ENCODE results near the gene YAF2.
A peak's percentile ranks its signal among the peaks of the same experiment; 100 is the strongest.

YAF2 gene

DNA sequence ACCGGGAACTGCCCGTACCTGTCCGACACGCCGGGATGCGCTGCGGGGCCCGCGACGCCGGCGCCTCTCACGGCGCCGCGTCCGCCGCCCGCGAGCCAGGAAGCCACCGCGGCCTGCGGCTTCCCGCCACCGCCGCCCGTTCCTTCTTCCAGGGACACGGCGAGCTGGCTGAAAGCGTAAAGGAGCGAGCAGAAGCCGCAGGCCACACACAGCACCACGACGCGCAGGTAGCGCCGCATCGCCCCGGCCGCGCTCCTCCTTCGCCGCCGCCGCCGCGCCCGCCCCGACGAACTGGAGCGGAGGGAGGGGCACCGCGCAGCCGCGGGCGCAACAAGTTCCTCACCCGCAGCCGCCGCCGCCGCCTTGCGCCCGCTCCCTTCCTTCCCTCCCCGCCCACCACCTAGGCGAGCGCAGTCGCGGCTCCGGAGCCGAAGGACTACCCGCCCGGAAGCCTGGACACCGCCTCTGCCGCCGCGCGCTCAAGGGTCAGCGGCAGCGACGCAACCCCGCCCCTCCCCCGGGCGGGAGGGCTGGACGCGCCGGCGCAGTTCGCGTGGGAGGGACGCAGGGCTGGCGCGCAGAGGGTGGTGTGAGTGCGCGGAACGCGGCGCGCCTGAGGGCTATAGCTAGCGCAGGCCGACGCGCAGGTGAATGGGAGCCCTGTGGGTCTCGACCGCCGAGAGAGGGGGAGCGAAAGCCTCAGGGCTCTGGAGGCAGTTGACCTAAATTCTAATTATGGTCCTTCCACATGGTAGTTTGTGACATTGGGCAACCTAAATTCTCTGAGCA is 93.4 kb downstream of the YAF2 start, which contains the start of gene GXYLT1:
Gene GXYLT1, minus strand, starts transcription at position 467 of the 789 bp plus-strand sequence. Its CDS starts 228 bp downstream, at position 239.
- DNase-seq (ENCODE audit: low spot score), result peak; percentile 89

DNA sequence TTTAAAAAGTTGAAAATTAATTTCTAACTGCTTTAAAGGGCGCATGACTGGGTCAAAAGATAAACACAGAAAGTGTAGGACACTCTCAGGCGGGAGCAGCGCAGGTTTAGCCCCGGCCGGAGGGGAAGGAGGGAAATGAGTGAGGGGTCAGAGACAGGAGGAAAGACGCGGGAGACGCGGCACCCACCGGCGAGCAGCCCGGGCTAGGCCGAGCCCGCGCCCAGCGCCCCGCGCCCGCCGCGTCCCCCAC is 94.0 kb downstream of the YAF2 start:
- DNase-seq (ENCODE audit: low spot score), result no peak

DNA sequence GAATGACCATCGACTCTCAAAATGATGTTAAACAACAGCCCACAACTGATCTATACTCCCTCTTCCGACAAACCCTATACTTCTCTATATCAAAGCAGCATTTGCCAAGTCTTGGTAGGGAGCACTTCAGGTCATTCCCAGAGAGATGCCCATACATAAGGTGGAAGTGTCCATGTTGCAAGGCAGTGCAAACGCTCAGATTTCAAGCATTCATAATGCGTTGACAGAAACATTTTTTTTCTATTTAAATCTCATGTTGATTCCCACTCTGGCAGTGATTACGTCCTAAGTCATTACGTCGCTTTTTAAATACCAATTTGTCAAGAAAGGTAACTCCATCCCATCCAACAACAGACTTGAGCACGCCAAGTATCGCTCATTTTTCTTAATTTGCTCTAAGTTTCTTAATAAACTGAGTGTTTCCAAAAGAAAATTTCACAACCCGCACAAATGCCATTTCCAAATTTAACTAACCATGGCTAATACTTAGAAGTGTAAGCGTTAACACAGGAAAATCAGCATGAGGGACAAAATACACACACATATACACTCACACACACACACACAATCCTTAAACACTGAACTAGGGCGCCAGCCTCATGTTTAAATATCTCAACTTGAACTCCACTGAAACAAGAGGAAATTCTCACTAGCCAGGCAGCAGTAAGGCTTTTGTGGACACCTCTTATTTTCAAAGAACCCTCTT is 94.4 kb downstream of the YAF2 start:
- peak; percentile 45 for DNase-seq (ENCODE audit: low spot score)

DNA sequence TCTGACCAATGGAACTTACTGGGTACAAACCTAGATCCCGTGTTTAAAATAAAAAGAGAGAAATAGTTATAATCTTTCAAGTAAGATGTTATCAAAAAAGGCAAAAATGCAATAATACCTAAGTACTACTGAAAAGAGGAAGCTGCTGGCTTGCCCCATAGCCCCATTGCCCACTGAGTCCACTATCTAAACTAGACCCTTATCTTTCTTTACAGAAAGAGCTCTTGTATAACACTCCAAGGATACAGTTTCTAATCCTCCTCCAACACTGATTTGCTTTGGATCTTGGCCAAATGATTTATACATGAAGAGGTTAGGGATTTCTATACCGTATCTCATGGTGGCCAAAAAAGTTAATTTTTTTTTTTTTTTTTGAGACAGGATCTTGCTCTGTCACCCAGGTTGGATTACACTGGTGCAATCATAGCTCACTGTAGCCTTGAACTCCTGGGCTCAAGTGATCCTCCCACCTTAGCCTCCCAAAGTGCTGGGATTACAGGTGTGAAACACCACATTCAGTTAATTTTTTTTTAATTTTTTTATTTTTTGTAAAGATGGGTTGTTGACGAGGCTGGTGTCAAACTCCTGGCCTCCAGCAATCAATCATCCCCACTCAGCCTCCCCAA is 96.0 kb downstream of the YAF2 start:
- DNase-seq (ENCODE audit: low spot score), result no peak

DNA sequence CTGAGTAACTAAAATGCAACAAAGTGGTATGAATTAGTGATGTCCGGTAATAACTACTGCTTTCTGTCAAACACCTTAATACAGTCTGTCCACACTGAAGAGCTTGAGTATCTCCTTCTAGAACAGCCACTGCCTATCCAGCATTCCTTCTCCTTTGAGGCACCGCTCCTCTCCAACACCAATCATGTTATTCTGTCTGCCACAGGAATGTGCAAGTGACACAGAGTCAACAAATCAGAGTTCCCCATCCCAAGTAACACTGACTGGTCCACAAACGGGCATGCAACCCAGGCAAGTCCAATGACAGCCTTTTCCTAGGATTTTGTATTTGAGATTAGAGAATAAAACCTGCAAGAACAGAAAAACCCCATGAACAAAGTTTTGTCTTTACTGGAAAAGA is 97.1 kb downstream of the YAF2 start:
- DNase-seq (ENCODE audit: low spot score), result no peak

DNA sequence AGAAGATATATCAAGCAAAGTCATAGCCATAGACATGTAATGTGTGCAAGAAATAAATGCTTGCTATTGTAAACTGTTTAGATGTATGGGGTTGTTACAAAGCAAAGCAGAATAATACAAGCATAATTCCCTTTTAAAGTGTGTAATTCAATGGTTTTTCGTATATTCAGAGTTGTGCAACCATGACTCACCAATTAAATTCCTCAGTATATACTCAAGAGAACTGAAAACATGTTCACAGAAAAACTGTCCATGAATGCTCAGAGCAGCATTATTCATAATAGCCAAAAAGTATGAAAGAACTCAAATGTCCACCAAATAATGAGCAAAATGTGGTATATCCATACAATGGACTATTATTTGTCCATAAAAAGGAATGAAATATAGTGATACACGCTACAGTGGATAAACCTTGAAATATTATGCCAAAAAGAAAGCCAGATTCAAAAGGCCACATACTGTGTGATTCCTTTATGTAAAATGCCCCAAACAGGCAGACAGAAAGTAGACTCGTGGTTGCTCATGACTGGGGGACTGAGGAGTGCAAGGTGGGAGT is 102.7 kb downstream of the YAF2 start:
- DNase-seq (ENCODE audit: low spot score), result no peak

DNA sequence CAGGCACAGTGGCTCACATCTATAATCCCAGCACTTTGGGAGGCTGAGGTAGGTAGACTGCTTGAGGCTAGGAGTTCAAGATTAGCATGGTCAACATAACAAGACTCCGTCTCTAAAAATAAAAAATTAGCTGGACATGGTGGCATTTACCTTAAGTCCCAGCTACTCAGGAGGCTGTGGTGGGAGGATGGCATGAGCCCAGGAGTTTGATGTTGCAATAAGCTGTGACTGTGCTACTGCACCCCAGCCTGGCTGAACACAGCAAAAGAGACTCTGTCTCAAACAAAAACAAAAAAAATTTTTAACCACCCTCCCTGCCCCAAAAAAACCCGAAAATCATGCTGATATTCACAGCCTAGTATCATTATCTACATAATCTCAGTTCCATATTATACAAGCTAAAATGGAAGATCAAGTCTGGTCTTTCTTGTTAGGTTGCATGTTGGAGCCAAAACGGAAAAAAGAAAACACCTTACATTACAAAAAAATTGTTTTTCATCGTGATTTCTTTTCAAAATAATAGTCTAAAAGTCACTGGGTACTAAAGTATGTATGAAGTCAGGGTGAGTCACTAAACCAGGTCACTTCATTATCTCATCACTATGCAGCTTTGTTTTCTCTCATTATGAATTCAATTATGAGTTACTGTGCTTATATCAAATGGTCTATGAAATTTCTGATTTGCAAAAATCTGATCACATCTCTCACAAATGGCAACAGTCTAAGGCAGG is 107.2 kb downstream of the YAF2 start:
- no peak for DNase-seq (ENCODE audit: low spot score)

DNA sequence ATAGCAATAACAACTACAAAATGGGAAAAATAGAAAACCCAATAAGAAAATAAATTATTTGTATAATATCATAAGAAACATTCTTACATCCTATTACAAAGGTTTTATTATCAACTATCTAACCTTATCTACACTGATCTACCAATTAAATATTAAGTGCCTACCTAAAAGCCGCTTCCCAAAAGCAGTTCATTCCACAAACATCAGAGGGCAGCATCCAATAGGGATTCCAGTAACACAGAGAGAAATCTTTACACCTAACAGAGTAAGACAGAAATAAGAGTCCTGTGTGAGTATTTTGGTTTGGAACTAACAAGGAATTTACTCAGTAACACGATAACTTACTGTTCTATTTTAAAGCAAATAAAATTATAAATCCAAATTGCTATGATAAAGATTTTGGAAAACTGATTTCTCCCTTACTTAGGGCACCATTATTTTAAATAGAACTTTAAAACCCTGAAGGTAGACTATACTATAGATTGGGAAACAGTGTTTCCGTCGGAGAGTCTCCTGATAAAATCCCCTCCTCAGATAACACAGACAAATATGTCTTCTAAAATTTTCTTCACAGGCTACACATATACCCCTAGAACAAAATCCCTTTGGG is 108.3 kb downstream of the YAF2 start:
- peak; percentile 78 for DNase-seq (ENCODE audit: low spot score)

DNA sequence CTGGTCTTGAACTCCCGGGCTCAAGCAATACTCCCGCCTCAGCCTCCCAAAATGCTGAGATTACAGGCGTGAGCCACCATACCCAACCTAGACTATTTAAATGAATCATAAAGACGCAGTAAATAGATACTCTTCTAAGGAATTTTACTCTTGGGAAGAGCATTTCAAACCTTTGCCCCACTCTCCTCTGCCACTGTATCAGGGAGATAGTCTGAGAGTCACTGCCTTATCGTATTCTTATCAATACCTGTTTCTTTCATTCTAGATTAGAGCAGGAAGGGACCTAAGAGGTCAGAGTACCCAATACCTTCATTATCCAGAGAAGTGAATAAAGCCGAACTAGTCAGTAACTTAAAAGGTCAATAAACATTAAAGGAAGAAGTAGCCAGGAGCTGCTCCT is 109.2 kb downstream of the YAF2 start:
- DNase-seq (ENCODE audit: low spot score), result no peak

DNA sequence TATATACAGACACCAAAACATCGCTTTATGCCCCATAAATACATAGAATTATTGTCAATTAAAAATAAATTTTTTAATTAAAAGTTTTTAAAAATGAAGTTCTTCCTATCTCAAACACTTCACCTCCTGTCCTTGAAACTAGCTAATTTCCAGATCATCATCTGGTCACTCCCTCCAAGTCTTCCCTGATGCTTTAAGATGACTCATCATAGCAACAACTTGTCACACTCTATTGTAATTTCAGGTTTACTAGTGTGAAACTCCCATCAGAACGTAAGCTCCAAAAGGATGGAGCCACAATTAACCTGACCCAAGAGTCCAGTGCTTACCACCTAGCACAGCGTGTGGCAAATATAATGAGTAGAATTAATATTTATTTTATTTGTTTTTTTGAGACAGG is 109.7 kb downstream of the YAF2 start:
- no peak for DNase-seq (ENCODE audit: low spot score)

DNA sequence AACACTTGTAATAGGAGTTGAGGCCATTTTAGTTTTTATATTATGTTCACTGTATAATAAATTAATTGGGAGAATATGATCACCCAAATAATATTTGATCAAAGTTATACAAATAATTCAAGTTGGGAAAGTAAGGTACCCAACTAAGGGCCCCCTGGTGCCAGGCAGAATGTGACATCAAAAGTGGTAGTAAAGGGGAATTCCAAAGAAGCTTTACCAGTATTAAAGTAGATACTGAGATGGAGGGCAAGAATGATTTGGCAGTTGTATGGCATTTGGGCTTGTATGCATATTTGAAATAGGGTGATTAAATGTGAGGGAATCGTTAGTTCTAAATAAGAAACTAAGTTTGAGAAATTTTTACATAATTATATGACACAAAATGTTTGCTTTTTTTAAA is 111.1 kb downstream of the YAF2 start:
- DNase-seq (ENCODE audit: low spot score), result no peak

DNA sequence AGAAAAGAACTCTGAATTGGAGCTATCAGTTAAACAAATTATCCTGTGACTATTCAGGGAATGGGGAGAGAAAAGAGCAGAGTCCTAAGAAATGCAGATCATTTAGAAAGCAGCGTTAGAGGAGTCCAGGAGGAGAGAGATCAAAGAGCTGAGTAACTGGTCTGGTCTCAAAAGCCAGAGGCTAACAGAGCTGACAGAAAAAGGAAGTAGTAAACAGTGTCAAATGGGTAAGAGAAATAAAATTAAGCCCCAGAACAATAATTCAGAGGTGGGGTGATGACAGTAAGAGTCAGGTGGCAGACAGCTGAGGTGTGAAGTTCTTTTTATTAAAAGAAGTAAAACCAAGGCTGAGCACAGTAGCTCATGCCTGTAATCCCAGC is 112.7 kb downstream of the YAF2 start:
- no peak for DNase-seq (ENCODE audit: low spot score)

DNA sequence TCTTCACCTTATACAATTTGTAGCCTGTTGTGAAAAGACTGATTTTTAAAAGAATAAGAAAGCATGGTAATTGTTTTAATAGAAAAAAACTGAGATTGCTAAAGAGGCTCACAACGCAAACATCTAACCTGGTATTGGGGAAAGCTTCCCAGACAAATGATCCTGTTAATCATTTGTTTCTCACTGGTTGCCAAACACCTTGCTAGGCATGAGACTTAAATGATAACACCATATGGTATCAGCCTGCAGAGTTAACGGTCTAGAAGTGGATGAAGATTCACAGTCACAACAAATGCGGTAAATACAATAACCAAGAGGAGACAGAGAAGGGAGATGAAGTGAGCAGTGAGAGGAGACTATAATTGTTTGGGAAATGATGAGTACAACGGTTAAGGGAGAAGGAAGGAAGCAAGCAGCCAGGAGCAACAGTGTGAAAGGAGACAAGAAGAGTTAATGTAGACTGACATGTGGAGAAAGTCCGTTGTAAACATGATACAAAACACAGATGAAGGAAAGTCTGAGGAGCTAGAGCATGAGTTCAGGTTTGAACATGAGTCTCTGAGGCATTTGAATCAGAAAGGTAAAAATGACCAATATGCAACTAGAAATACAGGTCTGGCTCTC is 113.2 kb downstream of the YAF2 start:
- DNase-seq (ENCODE audit: low spot score), result no peak

DNA sequence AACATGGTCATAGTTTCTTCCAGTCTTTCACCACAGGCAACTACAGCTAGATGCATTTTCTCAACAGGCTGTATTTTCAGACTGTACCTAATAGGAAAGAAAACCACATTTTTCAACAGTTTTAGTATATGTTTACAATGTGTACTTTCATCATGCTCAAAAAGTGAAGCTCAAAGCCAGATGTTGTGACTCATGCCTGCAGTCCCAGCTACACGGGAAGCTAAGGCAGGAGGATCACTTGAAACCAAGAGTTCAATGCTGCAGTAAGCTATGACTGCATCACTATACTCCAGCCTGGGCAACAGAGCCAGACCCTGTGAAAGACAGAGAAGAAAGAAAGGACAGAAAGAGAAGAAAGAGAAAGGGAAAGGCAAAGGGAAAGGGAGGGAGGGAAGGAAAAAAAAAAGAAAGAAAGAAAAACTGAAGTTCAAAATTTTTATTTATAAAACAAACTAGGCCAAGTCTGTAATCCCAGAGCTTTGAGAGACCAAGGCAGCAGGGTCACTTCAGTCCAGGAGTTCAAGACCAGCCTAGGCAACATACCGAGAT is 118.9 kb downstream of the YAF2 start:
- no peak for DNase-seq (ENCODE audit: low spot score)

DNA sequence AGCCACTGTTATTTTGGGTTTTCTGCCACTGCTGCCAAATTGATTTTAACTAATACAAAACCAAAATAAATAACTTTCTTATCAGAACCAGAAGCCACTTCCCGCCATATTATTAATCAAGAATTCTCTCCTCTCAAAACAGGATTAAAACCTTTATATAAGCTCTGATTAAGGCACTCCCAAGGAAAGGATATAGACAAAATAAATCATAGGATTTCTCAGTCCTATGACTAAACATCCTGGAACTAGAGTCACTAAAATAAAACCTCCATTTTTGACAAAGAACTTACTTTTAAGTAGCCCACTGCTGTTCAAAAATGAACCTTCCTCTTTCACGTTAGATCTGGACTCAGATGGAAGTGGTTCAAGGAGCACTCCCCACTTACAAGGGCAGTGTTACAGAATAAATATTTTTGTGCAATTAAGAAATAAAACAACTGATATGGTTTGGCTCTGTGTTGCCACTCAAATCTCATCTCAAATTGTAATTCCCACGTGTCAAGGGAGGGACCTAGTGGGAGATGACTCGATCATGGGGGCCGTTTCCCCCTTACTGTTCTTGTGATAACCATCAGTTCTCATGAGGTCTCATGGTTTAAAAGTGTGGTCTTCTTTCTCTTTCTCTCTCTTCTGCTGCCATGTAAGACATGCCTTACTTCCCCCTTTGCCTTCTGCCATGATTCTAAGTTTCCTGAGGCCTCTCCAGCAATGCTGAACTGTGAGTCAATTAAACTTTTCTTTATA is 119.7 kb downstream of the YAF2 start:
- DNase-seq (ENCODE audit: low spot score), result no peak

DNA sequence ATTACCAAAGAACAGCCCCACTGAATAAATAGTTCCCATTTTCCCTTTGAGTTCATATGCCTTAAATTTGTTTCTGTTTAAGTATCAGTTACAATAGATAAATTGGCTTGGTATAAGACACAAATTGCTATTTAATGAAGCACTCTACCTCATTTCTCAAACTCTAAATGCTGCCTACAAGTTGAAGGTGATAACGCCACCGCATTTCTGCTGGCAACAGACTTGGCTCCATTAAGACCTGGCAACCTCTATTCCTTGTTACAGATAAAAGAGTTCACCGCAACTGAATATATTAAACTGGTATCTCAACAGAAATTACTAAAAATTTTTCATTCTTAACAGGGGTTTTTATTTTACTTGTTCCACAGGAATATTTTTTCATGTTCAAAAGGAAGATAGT is 129.0 kb downstream of the YAF2 start:
- no peak for DNase-seq (ENCODE audit: low spot score)
